Stomach smooth muscle (tissue), 2 donors: ENCODE measurements around the gene LEF1.

ENCODE experiments used
- H3K27ac ChIP-seq: one replicate; pipeline ENCODE4 v1.7.0; 2013; ENCODE audit warnings: mild to moderate bottlenecking, low read length, inconsistent platforms
- H3K27me3 ChIP-seq, 2 donors: one replicate each; pipeline ENCODE4 v1.7.0; 2013; ENCODE audit warnings: low read length in 2 of 2; ENCODE audit not compliant: insufficient read depth in 2 of 2, control insufficient read depth in 1 of 2
- H3K36me3 ChIP-seq, 2 donors: one replicate each; pipeline ENCODE4 v1.7.0; 2013; ENCODE audit warnings: low read length in 2 of 2; ENCODE audit not compliant: control insufficient read depth in 2 of 2, insufficient read depth in 2 of 2
- H3K4me1 ChIP-seq: one replicate; pipeline ENCODE4 v1.7.0; 2013; ENCODE audit warnings: low read length; ENCODE audit not compliant: control insufficient read depth, insufficient read depth
- H3K4me3 ChIP-seq, 2 donors: one replicate each; pipeline ENCODE4 v1.7.0; 2013; ENCODE audit warnings: low read length in 2 of 2
- H3K9ac ChIP-seq, 2 donors: one replicate each; pipeline ENCODE4 v1.7.0; 2013; ENCODE audit warnings: low read length in 2 of 2, mild to moderate bottlenecking in 1 of 2
- H3K9me3 ChIP-seq, 2 donors: one replicate each; pipeline ENCODE4 v1.7.0; 2013; ENCODE audit warnings: low read length in 2 of 2; ENCODE audit not compliant: control insufficient read depth in 2 of 2
- donor health status: healthy.
- donor health status: Pancreatic carcinoma.

LEF1 gene

DNA sequence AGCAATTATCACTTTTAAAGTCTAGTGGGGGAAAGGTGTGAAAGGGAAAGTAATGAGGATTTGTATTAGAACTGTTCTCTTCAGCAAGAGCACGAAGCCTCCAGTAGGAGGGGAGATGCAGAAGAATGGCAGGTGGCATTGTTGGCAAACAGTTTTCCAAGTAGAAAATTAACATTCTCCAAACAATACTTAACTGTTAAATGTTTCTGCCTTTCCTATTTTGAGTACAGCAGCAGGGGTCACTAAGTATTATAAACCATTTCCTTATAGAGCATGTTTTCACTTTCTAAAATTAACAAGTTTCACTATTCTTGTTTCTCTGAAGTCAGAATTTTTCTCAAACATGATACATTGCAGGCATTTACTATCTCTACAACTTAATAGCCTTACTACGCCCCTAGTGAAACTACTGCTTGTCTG is 58.7 kb downstream of the LEF1 start:
- Histone ChIP-seq H3K27me3 (peaks cover 0 to 2% of the 10 kb centered on the region in 2 donors), H3K9me3 (no peaks in the 10 kb centered on the region), H3K9ac (no peak overlapping the region), H3K36me3 (no peaks in the 10 kb centered on the region), H3K27ac (no peak overlapping the region), H3K4me3 (no peak overlapping the region), H3K4me1 (no peaks in the 10 kb centered on the region)

DNA sequence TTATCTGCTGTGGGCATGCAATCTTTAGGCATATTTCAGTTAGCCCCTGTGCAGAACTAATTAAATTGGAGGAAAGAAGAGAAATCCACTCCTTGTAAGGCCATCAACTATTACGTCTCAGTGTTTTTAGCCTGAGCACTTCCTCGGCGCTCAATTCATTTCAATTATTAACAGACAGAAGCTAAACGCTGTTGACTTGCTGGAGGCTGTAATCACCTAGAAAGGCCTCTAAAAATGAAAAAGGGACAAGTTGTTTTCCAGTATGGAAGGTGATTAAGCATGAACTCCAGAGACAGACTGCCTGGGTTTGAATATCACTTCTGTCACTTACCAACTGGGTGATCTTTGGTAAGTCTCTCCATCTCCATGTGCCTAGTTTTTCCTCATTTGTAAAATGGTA is 59.6 kb downstream of the LEF1 start:
- Histone ChIP-seq H3K9ac (no peak overlapping the region), H3K4me1 (no peaks in the 10 kb centered on the region), H3K27me3 (peaks cover 0 to 2% of the 10 kb centered on the region in 2 donors), H3K36me3 (no peaks in the 10 kb centered on the region), H3K9me3 (no peaks in the 10 kb centered on the region), H3K4me3 (no peak overlapping the region), H3K27ac (no peak overlapping the region)

DNA sequence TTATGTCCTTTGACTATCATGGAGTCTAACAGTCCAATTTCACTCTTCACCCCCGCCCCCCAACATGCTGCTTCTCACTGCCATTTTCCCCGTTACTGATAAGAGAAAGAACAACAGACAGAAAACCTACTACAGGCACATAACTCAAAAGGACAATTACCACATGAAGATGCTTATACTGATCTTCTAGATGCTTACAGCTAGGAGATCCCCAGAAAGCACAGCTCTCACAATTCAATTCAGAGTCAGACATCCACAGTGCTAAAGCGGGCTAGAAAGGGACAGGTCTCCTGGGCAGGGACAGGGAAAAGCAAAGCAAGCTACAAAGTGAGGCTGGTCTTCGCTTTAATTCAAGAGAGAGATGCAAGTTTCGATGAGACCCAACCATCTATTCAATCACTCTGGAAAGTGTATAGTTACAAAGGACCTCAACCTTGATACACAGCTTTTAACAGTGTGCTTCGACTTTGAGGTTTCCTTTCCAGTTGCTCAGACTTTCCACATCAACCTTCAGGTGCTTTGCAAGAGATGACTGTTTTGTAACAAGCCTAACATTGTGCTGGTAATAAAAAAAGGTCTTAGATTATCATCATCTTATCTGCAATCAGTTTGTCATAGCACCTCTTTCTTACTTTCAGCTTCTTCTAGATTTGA is 60.9 kb downstream of the LEF1 start:
- no peak overlapping the region for H3K27ac ChIP-seq
- H3K36me3 ChIP-seq = no peaks in the 10 kb centered on the region
- no peaks in the 10 kb centered on the region for H3K9me3 ChIP-seq

DNA sequence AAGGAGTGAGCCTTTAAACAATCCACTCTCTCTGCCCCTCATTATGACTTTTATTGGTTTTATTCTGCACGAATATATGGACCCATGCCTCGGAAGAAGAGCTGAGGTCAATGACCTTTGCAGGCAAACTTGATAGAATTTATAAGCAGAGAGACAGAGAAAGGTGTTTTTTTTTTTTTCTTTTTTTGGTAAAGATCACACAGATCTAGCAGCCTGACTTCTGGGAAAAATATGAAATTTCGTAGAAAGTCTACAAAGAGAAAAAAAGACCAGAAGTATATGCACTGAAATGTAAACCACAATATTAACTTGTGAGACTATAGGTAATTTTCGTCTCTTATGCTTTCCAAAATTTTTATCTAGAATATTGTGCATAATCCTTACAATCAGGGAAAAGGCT is 61.6 kb downstream of the LEF1 start:
- H3K9me3 ChIP-seq = no peaks in the 10 kb centered on the region
- H3K27me3 ChIP-seq = peaks cover 0 to 2% of the 10 kb centered on the region in 2 donors
- no peaks in the 10 kb centered on the region for H3K4me1 ChIP-seq
- no peak overlapping the region for H3K9ac ChIP-seq
- no peaks in the 10 kb centered on the region for H3K36me3 ChIP-seq
- no peak overlapping the region for H3K4me3 ChIP-seq
- H3K27ac ChIP-seq = no peak overlapping the region

More for the DNA sequence above, 60.9 kb downstream of the LEF1 start:
- H3K9ac ChIP-seq = no peak overlapping the region
- H3K4me1 ChIP-seq = no peaks in the 10 kb centered on the region
- peaks cover 0 to 2% of the 10 kb centered on the region in 2 donors for H3K27me3 ChIP-seq
- no peak overlapping the region for H3K4me3 ChIP-seq

DNA sequence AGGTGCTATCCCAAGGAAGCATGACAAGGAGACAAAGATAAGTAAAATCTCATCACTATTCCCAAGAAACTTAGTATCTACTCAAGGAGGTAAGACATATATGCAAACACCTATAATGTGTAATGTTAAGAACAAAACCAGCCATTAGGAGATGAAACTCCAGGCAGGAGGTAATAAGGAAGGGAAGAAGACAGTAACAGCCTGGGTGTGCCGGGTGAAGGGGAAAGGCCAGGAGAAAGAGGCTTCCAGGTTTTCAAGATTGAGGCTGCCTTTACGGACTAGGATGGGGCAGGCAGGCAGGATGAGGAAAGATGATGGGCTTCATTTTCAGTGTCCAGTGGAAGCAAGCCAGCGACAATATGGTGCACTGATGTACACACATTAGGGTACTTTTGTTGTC is 62.5 kb downstream of the LEF1 start:
- Histone ChIP-seq H3K4me3 (no peak overlapping the region), H3K27me3 (peaks cover 0 to 2% of the 10 kb centered on the region in 2 donors), H3K9ac (no peak overlapping the region), H3K27ac (no peak overlapping the region), H3K9me3 (no peaks in the 10 kb centered on the region), H3K4me1 (no peaks in the 10 kb centered on the region), H3K36me3 (no peaks in the 10 kb centered on the region)

DNA sequence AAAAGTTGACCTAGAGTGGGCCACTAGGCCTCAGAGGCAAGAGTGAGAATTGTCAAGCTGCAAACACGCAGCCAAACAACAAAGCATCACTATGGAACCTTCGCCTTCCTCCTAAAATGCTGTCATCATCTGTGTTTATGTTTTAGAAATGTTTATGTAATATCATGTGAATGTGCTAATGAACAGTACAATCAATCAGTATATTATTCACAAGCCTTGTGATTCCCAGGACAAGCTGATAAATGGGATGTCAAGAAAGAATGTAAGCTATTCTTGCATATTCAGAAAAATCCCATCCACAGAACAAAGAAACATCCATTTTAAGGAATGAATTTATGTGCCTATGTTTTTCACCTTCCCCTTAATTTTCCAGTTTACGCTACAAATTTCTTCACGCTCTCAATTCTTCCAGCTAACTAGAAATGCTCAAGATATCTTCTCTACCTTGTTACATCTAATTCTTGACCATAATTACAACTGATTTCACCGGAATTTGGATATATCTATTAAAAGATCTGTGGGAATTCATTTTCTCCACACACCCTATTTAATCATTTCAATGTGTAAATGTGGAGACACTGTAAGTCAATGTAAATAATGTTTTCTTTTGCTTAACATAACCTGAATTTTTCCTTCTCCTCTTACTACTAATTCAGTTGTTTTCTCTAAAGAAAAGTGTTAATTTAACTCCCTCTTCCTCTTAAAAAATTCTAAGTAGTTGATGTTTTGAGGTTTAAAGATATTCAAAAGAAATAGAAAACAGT is 65.5 kb downstream of the LEF1 start:
- H3K27me3 ChIP-seq = no peaks in the 10 kb centered on the region
- no peaks in the 10 kb centered on the region for H3K36me3 ChIP-seq
- no peaks in the 10 kb centered on the region for H3K4me1 ChIP-seq
- no peaks in the 10 kb centered on the region for H3K9me3 ChIP-seq
- no peak overlapping the region for H3K27ac ChIP-seq
- no peak overlapping the region for H3K9ac ChIP-seq
- no peak overlapping the region for H3K4me3 ChIP-seq

DNA sequence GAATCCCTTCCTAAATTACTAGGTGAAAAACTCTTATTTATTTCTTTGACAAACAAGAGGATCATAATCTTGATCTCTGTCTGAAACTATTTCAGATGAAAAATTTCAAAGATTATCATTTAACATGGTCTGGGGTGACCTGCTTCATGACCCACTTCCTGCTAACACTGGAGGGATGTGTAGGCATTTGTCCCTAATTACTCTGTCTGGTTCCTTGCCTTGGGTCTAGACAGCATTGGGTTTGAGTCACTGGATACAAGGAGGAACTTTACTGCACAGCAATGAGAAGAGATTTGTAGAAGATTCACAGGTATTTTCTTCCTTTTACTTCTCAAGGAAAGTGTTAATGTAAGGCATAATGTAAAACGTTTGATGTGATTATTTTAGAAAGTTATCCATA is 67.9 kb downstream of the LEF1 start:
- Histone ChIP-seq H3K36me3 (no peaks in the 10 kb centered on the region), H3K27ac (no peak overlapping the region), H3K9me3 (no peaks in the 10 kb centered on the region), H3K4me1 (no peaks in the 10 kb centered on the region), H3K4me3 (no peak overlapping the region), H3K27me3 (no peaks in the 10 kb centered on the region), H3K9ac (no peak overlapping the region)

DNA sequence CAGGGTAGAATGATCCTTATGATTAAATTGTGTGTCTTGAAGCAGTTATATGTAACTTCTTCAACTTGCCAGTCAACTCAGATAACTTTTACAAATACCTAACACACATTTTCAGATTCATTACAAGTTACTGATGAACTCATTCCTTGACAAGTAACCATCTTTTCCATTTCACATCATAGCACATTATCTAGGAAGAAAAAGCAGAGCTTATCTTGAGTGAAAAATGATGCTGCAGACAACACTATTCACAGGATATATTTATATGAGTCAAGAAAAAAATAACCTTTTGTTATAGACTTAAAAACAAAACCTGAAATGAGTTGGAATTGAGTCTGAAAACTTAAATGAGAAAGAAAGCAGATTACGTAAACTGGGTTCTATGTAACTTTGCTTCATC is 68.9 kb downstream of the LEF1 start:
- H3K9me3 ChIP-seq = no peaks in the 10 kb centered on the region
- no peaks in the 10 kb centered on the region for H3K36me3 ChIP-seq
- H3K9ac ChIP-seq = no peak overlapping the region
- no peak overlapping the region for H3K4me3 ChIP-seq
- no peaks in the 10 kb centered on the region for H3K4me1 ChIP-seq
- no peak overlapping the region for H3K27ac ChIP-seq
- no peaks in the 10 kb centered on the region for H3K27me3 ChIP-seq

DNA sequence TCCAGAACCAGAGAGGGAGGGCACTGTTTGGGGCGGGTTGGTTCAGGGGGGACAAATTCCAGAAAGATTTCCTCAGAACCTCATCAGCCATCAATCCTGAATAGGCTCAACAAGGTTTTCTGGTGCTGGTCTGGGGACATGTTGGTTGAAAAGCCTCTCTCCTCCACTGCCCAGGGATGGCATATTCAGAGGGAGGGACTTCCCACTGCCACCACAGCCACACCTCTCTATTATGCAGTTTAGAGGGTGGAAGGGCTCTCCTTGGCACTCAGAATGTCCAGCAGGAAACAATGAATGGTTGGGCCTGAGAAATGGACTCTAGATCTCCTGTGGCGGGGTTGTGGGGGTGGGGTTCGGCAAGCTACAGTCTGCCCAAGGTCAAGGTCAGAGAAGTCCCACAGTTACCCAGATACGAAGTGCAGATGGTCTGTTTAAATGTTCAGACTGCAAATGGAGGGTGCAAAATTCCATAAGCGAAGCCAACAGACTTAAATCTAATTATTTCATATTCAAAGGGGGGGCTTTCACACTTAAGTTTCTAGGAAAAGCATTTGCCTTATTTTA is 70.7 kb downstream of the LEF1 start:
- Histone ChIP-seq H3K27ac (no peak overlapping the region), H3K4me3 (no peak overlapping the region), H3K9ac (no peak overlapping the region), H3K9me3 (no peaks in the 10 kb centered on the region), H3K36me3 (no peaks in the 10 kb centered on the region), H3K4me1 (no peaks in the 10 kb centered on the region), H3K27me3 (no peaks in the 10 kb centered on the region)

DNA sequence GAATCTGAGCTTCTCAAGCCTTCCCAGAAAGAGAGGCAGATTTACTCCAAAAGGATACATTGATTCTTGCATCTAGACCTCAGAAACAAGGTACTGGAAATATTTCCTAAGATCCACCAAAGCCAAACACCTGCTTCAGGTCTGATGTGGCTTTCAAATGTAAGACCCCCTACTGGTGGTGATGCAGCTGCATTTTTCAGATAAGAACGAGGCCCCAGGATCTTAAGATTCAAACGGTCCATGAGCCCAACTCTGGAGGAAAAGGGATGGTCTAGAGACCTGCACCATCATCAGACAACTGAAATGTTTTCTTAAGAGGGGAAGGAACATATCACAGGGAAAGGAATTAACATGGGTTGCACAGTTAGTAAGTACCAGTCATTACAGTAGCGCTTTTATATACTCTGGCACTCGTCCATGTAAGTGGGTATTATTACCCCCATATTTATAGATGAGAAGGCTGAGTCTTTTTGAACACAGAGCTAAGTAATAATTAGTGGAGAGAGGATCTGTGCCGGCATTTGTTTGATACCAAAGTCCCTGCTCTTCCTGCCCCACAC is 73.7 kb downstream of the LEF1 start:
- Histone ChIP-seq H3K36me3 (no peaks in the 10 kb centered on the region), H3K4me1 (no peaks in the 10 kb centered on the region), H3K27me3 (no peaks in the 10 kb centered on the region), H3K4me3 (no peak overlapping the region), H3K9ac (no peak overlapping the region), H3K9me3 (no peaks in the 10 kb centered on the region), H3K27ac (no peak overlapping the region)
